Fibroblast of lung (primary cell): Measurements from ENCODE around the gene C9.

Source experiments
- EZH2 ChIP-seq: IDR thresholded peaks from 2 replicates; pipeline ENCODE4 v1.5.1; 2012; ENCODE audit warnings: low read length, control low read depth, mild to moderate bottlenecking; ENCODE audit errors: missing control alignments
- TF ChIP-seq, protein P1 (sequence below), 2 donors: IDR thresholded peaks in 1 of 2; conservative IDR thresholded peaks in 1 of 2; 1 replicate in 1 of 2; 2 replicates in 1 of 2; pipeline ENCODE4 v1.5.1; 2011 to 2012; ENCODE audit warnings: low read length in 2 of 2, control low read depth in 1 of 2, inconsistent platforms in 1 of 2, low read depth in 1 of 2, mild to moderate bottlenecking in 1 of 2

DNA sequence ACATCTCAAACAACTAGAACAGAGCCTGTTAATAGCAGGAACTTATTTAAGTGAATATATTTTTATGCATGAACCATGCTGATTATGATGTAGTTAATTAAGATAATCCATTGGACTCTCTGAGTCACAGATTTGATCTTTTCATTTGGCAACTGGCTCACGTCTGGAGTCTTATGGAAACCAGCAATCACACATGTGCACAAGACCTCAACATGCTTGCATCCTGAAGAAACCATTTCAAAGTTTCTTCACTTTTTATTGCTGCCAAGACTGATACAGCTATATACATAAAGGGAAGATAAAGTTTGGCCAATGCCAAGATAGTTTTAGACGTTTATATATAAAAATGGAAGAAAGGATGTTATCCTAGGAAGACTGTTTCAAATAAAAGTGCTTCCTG, 13.3 kb upstream of the C9 start:
- TF ChIP-seq, protein P1, sequence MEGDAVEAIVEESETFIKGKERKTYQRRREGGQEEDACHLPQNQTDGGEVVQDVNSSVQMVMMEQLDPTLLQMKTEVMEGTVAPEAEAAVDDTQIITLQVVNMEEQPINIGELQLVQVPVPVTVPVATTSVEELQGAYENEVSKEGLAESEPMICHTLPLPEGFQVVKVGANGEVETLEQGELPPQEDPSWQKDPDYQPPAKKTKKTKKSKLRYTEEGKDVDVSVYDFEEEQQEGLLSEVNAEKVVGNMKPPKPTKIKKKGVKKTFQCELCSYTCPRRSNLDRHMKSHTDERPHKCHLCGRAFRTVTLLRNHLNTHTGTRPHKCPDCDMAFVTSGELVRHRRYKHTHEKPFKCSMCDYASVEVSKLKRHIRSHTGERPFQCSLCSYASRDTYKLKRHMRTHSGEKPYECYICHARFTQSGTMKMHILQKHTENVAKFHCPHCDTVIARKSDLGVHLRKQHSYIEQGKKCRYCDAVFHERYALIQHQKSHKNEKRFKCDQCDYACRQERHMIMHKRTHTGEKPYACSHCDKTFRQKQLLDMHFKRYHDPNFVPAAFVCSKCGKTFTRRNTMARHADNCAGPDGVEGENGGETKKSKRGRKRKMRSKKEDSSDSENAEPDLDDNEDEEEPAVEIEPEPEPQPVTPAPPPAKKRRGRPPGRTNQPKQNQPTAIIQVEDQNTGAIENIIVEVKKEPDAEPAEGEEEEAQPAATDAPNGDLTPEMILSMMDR (conservative IDR thresholded peaks at IDR 0.05 in 1 of 2, IDR thresholded peaks at IDR 0.05 in 1 of 2; ENCODE audit: low read depth in 1 of 2, low read length in 2 of 2): no peak
- no peak for TF ChIP-seq EZH2
